HepG2 (cell line): ENCODE measurements around the gene MUCL3. TPM values are rescaled to one million over a fixed set of nuclear protein-coding genes. Genes with fewer than 3 reads are reported as not detected.
"Not testable (repeated sequence)": the region's sequence is repeated elsewhere in the genome, so short reads cannot be mapped to it uniquely, and the experiment has no call there.

Experiments used
- ATAC-seq: fragments of 200-7000 bp; cut with Tn5 transposase; 3 replicates; pipeline ENCODE4 v1.9.1; 2020; ENCODE audit warnings: mild to moderate bottlenecking, moderate library complexity
- BruUV-seq: library from RNA; stranded (reverse); fragments of 400-500 nt; replicated peaks from 2 replicates; lab custom pipeline; 2021; lab: Mats Ljungman, UMichigan
- CTCF ChIA-PET: fragments of 300-600 bp; formaldehyde crosslinking; extraction: SDS; loops from one replicate; lab custom pipeline; 2021; ENCODE audit warnings: low total read pairs, inconsistent platforms, low intra/inter-chr PET ratio; lab: Yijun Ruan, JAX
- POLR2A ChIA-PET: fragments of 350-600 bp; sonication (Branson Sonifier 250); formaldehyde crosslinking; loops from one replicate; lab custom pipeline; 2020; ENCODE audit warnings: antibody characterized with exemption, inconsistent platforms; lab: Yijun Ruan, JAX
- DNase-seq: peaks from one replicate; pipeline ENCODE4 v3.0.0-alpha.2; 2015; ENCODE audit warnings: low spot score
- FAIRE-seq: peaks from 3 replicates; lab custom pipeline; 2011; peaks lifted over from hg19 to GRCh38; lab: Jason Lieb, UNC
- H2AFZ ChIP-seq: one replicate; pipeline ENCODE4 v1.6.1; 2011; ENCODE audit warnings: low read length, inconsistent platforms
- H3K27ac ChIP-seq: fragments of 300-600 bp; 3 replicates; pipeline ENCODE4 v1.8.0; 2011; ENCODE audit warnings: mixed run types, mild to moderate bottlenecking, mixed read lengths, low read length, inconsistent platforms; ENCODE audit not compliant: insufficient read depth; ENCODE audit errors: extremely low read length
- H3K27me3 ChIP-seq, 2 experiments: fragments of 200-600 bp in 1 of 2; 2 replicates in 1 of 2; 3 replicates in 1 of 2; pipeline versions ENCODE4 v1.6.0 to v1.8.0; 2011; ENCODE audit warnings: low read length in 2 of 2, mild to moderate bottlenecking in 2 of 2, moderate library complexity in 2 of 2, inconsistent platforms in 1 of 2; ENCODE audit not compliant: insufficient read depth in 2 of 2, control insufficient read depth in 1 of 2
- H3K36me3 ChIP-seq, 2 experiments: fragments of 200-600 bp in 1 of 2; replicated peaks in 1 of 2; 2 replicates in 1 of 2; 3 replicates in 1 of 2; pipeline versions ENCODE4 v1.5.1 to v1.8.0; 2011; ENCODE audit warnings: low read length in 2 of 2, inconsistent platforms in 1 of 2; ENCODE audit not compliant: insufficient read depth in 2 of 2, control insufficient read depth in 1 of 2
- H3K4me1 ChIP-seq: 2 replicates; pipeline ENCODE4 v1.5.1; 2012; ENCODE audit warnings: low read length, inconsistent platforms; ENCODE audit not compliant: insufficient read depth
- H3K4me2 ChIP-seq: 2 replicates; pipeline ENCODE4 v1.6.0; 2011; ENCODE audit warnings: low read depth, low read length, inconsistent platforms
- H3K4me3 ChIP-seq, 3 experiments: fragments of 200-600 bp in 1 of 3; sonication (generic), shearing (Covaris generic) in 1 of 3; replicated peaks in 1 of 3; 2 replicates each; pipeline ENCODE4 v1.5.1; 2011 to 2016; ENCODE audit warnings: low read length in 3 of 3, inconsistent platforms in 2 of 3, low read depth in 2 of 3, mild to moderate bottlenecking in 2 of 3, control low read depth in 1 of 3, mixed read lengths in 1 of 3; ENCODE audit not compliant: insufficient read depth in 1 of 3
- H3K79me2 ChIP-seq: one replicate; pipeline ENCODE4 v1.6.1; 2011; ENCODE audit warnings: low read length, inconsistent platforms; ENCODE audit not compliant: insufficient read depth
- H3K9ac ChIP-seq: 2 replicates; pipeline ENCODE4 v1.6.0; 2011; ENCODE audit warnings: mild to moderate bottlenecking, low read depth, low read length, inconsistent platforms; ENCODE audit not compliant: insufficient read depth
- H3K9me3 ChIP-seq: 2 replicates; pipeline ENCODE4 v1.5.1; 2012; ENCODE audit warnings: mild to moderate bottlenecking, low read length
- H4K20me1 ChIP-seq: 2 replicates; pipeline ENCODE4 v1.6.0; 2011; ENCODE audit warnings: inconsistent platforms, mild to moderate bottlenecking, low read length, moderate library complexity; ENCODE audit not compliant: insufficient read depth
- CHD2 ChIP-seq: IDR thresholded peaks from 2 replicates; pipeline ENCODE4 v1.6.1; 2011; ENCODE audit warnings: low read depth, low read length, improper control_type of control experiment
- EHMT2 ChIP-seq: fragments of 200-600 bp; sonication (generic); IDR thresholded peaks from 2 replicates; pipeline ENCODE4 v1.7.0; 2017; ENCODE audit warnings: antibody characterized with exemption, low read depth, low read length, borderline replicate concordance
- GFI1 ChIP-seq: sonication (generic); formaldehyde crosslinking; IDR thresholded peaks from 2 replicates; pipeline ENCODE4 v1.5.0; 2020; ENCODE audit warnings: missing genetic modification reagents, mild to moderate bottlenecking, borderline replicate concordance
- KAT7 ChIP-seq: IDR thresholded peaks from 2 replicates; pipeline ENCODE4 v1.6.1; 2018; ENCODE audit warnings: borderline replicate concordance, missing compliant biosample characterization
- MAFG ChIP-seq: sonication (generic); formaldehyde crosslinking; IDR thresholded peaks from 2 replicates; pipeline ENCODE4 v1.5.1; 2020; ENCODE audit warnings: mild to moderate bottlenecking, missing genetic modification reagents
- MED8 ChIP-seq: sonication (generic); formaldehyde crosslinking; IDR thresholded peaks from 2 replicates; pipeline ENCODE4 v1.8.1; 2023; ENCODE audit warnings: mild to moderate bottlenecking, missing genetic modification reagents; ENCODE audit not compliant: insufficient replicate concordance
- POLR2AphosphoS5 ChIP-seq: IDR thresholded peaks from 2 replicates; pipeline ENCODE4 v1.6.1; 2012; ENCODE audit warnings: low read depth, low read length
- RARA ChIP-seq: IDR thresholded peaks from 2 replicates; pipeline ENCODE4 v1.6.1; 2016; ENCODE audit warnings: missing genetic modification reagents, missing compliant biosample characterization
- SOX6 ChIP-seq, 2 experiments: fragments of 450-650 bp in 1 of 2; sonication (generic) in 1 of 2; formaldehyde crosslinking in 1 of 2; IDR thresholded peaks; 2 replicates each; pipeline versions ENCODE4 v1.4.0 to v1.6.1; 2017 to 2020; ENCODE audit warnings: antibody characterized with exemption in 1 of 2, mild to moderate bottlenecking in 1 of 2, missing genetic modification reagents in 1 of 2
- ZBTB42 ChIP-seq: sonication (generic); formaldehyde crosslinking; IDR thresholded peaks from 2 replicates; pipeline ENCODE4 v1.5.0; 2020; ENCODE audit warnings: mild to moderate bottlenecking, missing genetic modification reagents
- ZEB1 ChIP-seq: IDR thresholded peaks from 2 replicates; pipeline ENCODE4 v1.6.1; 2012; ENCODE audit warnings: mild to moderate bottlenecking, low read depth, inconsistent platforms; ENCODE audit not compliant: insufficient replicate concordance
- ZNF18 ChIP-seq: sonication (generic); formaldehyde crosslinking; IDR thresholded peaks from 2 replicates; pipeline ENCODE4 v1.8.0; 2022; ENCODE audit warnings: mild to moderate bottlenecking, missing genetic modification reagents; ENCODE audit not compliant: insufficient replicate concordance
- ZNF234 ChIP-seq: sonication (generic); formaldehyde crosslinking; conservative IDR thresholded peaks from 2 replicates; pipeline ENCODE4 v1.5.1; 2020; ENCODE audit warnings: mild to moderate bottlenecking, missing genetic modification reagents
- ZNF292 ChIP-seq: sonication (generic); formaldehyde crosslinking; IDR thresholded peaks from 2 replicates; pipeline ENCODE4 v1.8.1; 2022; ENCODE audit warnings: mild to moderate bottlenecking, low read depth, missing genetic modification reagents, borderline replicate concordance
- ZNF441 ChIP-seq: sonication (generic); formaldehyde crosslinking; IDR thresholded peaks from 2 replicates; pipeline ENCODE4 v1.7.0; 2021; ENCODE audit warnings: missing genetic modification reagents, borderline replicate concordance
- ZSCAN30 ChIP-seq: sonication (generic); formaldehyde crosslinking; IDR thresholded peaks from 2 replicates; pipeline ENCODE4 v1.5.0; 2020; ENCODE audit warnings: mild to moderate bottlenecking, missing genetic modification reagents
- WGBS: methylation state at CpG from one replicate; pipeline ENCODE4 v1.1.6; 2017; ENCODE audit warnings: low lambda C conversion rate; 5-methylcytosine and 5-hydroxymethylcytosine counted together
- in situ Hi-C: cut with HindIII; loops from 2 replicates; pipeline ENCODE4 v1.10.0; 2017; ENCODE audit warnings: low pct_unique_long_range_greater_than_20kb; ENCODE audit not compliant: extremely low pct_ligation_motif_present
- intact Hi-C: fragments of 100-400 bp; cut with micrococcal nuclease; formaldehyde crosslinking; loops from one replicate; pipeline ENCODE4 v1.10.0; 2022; ENCODE audit not compliant: unreplicated experiment
- polyA plus RNA-seq, 8 experiments: library from polyadenylated mRNA; depleted of rRNA in 3 of 8; stranded (reverse) in 7 of 8; unstranded in 1 of 8; fragments of >200 nt; fragmentation: Illumina TruSeq in 4 of 8; extraction: Trizol in 4 of 8; gene quantifications; 2 replicates each; pipeline versions ENCODE4 v1.2.1 to v1.2.3, GENCODE V29; 2011 to 2016; ENCODE audit warnings: low read depth in 4 of 8, missing spikeins in 1 of 8, mixed read lengths in 1 of 8; ENCODE audit not compliant: insufficient read depth in 1 of 8
- total RNA-seq, 5 experiments: library from RNA; depleted of rRNA; stranded (reverse); fragments of >200 nt; fragmentation: Illumina TruSeq; extraction: Trizol; gene quantifications; 2 replicates each; pipeline ENCODE4 v1.2.3, GENCODE V29; 2016; ENCODE audit warnings: low read depth in 1 of 5

The MUCL3 gene
- total and polyA plus RNA-seq, 2 of the 13 experiments (the other 11 are each of a cell fraction or from before 2014, with no cell fraction given) = not detected

- H3K4me3 ChIP-seq = no peak overlapping the region
- no TSS peak for BruUV-seq
- DNase-seq (no peak), FAIRE-seq (no peak), ATAC-seq (no peak)
- H4K20me1 ChIP-seq = no peaks in the 10 kb centered on the region
- in situ Hi-C loops (no loop called here), intact Hi-C loops (no loop called here)
- ChIA-PET CTCF (no interaction called here), POLR2A (interaction anchor here (5.4 kb wide), 1 partner anchor 19 kb away, joined by 45 read pairs; the partner anchor contains the start of gene DDR1)
- peaks cover 10 to 16% of the 10 kb centered on the region in 2 experiments; a peak in 4 of 5 replicates for H3K36me3 ChIP-seq
- H3K4me1 ChIP-seq = peaks cover 23% of the 10 kb centered on the region
- H3K79me2 ChIP-seq = peaks cover 2% of the 10 kb centered on the region
- TF ChIP-seq CHD2 = no peak
- TF ChIP-seq KAT7 (CRISPR knock-in tag) = no peak
- H2AFZ ChIP-seq = no peak overlapping the region
- WGBS = 88% methylated on average over 4 of the region's 4 CpGs
- H3K27ac ChIP-seq = no peak overlapping the region
- no peak overlapping the region for H3K4me2 ChIP-seq
- H3K27me3 ChIP-seq = no peaks in the 10 kb centered on the region; a peak in 1 of 5 replicates
- no peaks in the 10 kb centered on the region for H3K9me3 ChIP-seq
- no peak overlapping the region for H3K9ac ChIP-seq
These were observed 37.5 kb upstream of the MUCL3 start for GRCh38 chr6:30903236-30903635.

- TSS peak; percentile 55 for BruUV-seq
- TF ChIP-seq ZBTB42 (CRISPR knock-in tag) (0 out of 2 replicates have a peak, but pooled peaks have one; percentile 2), EHMT2 (peak; percentile 61; the same call in 1 of the 2 replicates), ZNF441 (CRISPR knock-in tag) (peak; percentile 100), ZNF234 (0 out of 2 replicates have a peak, but pooled peaks have one; percentile 74), RARA (CRISPR knock-in tag) (0 out of 2 replicates have a peak, but pooled peaks have one; percentile 15), ZSCAN30 (CRISPR knock-in tag) (0 out of 2 replicates have a peak, but pooled peaks have one; percentile 67), MAFG (0 out of 2 replicates have a peak, but pooled peaks have one; percentile 44), MED8 (CRISPR knock-in tag) (peak; percentile 38), ZEB1 (peak; percentile 11), ZNF18 (peak; percentile 39), ZNF292 (CRISPR knock-in tag) (peak; percentile 60; the same call in 1 of the 2 replicates), POLR2AphosphoS5 (peak; percentile 18; the same call in 1 of the 2 replicates), SOX6 (CRISPR knock-in tag; IDR thresholded peaks at IDR 0.05) (peak; percentile 53), GFI1 (CRISPR knock-in tag) (peak; percentile 81)
- TF ChIP-seq SOX6 (IDR thresholded peaks at IDR 0.05) = not testable (repeated sequence)
These were observed 33.4 kb upstream of the MUCL3 start for GRCh38 chr6:30907290-30907757.

More at GRCh38 chr6:30907290-30907757, 33.4 kb upstream of the MUCL3 start:
- H3K9me3 ChIP-seq, in situ Hi-C loops, CTCF ChIA-PET, H3K27me3 ChIP-seq, H4K20me1 ChIP-seq, H2AFZ ChIP-seq: not testable (repeated sequence)
- peak; percentile 89 for FAIRE-seq
- H3K27ac ChIP-seq = peak overlapping the region; percentile 59
- peak overlapping the region; percentile 68 for H3K4me2 ChIP-seq
- POLR2A ChIA-PET = interaction anchor here (0.6 to 5.4 kb wide), 8 partner anchors 10 to 289 kb away, joined by 3 to 45 read pairs (median 4); partner anchors contain the start of genes DDR1 and DHX16
- H3K79me2 ChIP-seq = peaks cover 17% of the 10 kb centered on the region
- peak; percentile 44 for ATAC-seq
- peak overlapping the region; percentile 56 for H3K9ac ChIP-seq
- DNase-seq = peak; percentile 63
- under 1% methylated on average over 16 of the region's 16 CpGs for WGBS
- peak overlapping the region; percentile 67 to 98 (median 82) for H3K4me3 ChIP-seq
- H3K36me3 ChIP-seq = peaks cover 4 to 21% of the 10 kb centered on the region in 2 experiments; a peak in 4 of 5 replicates
- H3K4me1 ChIP-seq = peaks cover 35% of the 10 kb centered on the region
- intact Hi-C loops = loop anchor here (1.0 kb wide), 1 partner anchor 22 kb away; no protein-coding TSS in a partner anchor
